ENCODE results near the gene E2F2. TPM values are rescaled to one million over a fixed set of nuclear protein-coding genes. Genes with fewer than 3 reads are reported as not detected.

E2F2 gene
- total and polyA plus RNA-seq, 2 experiments from 2014 or later, result 0.78 to 3.4 TPM

DNA sequence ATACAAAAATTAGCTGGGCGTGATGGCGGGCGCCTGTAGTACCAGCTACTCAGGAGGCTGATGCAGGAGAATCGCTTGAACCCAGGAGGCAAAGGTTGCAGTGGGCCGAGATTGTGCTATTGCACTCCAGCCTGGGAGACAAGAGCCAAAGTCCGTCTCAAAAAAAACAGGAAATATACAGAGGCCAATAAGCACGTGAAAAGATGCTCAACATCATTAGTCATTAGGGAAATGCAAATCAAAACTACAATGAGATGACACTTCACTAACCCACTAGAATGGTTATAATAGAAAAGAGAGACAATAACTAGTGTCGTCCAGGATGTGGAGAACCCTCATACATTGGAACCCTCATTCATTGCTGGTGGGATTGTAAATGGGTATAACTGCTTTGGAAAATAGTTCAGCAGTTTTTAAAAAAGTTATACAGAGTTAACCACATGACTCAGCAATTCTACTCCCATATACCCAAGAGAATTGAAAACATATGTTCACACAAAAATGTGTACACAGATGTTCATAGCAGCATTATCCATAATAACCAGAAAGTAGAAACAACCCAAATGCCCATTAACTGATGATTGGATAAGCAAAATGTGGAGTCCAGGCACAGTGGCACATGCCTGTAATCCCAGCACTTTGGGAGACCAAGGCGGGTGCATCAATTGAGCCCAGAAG, 6.4 kb upstream of the E2F2 start:
- no peaks in the 10 kb centered on the region for H3K9me2 ChIP-seq (ENCODE audit: insufficient read depth)
- Mint-ChIP-seq H3K27ac (no peak overlapping the region), H3K4me1 (peaks cover 9% of the 10 kb centered on the region), H3K4me3 (no peak overlapping the region), H3K27me3 (ENCODE audit: insufficient read depth, low read depth, poor library complexity) (peaks cover 15% of the 10 kb centered on the region), H3K36me3 (ENCODE audit: low read depth) (no peaks in the 10 kb centered on the region), H3K9me3 (no peaks in the 10 kb centered on the region)
- no peak for DNase-seq (ENCODE audit: low spot score)
- H4K20me1 ChIP-seq (replicated peaks; ENCODE audit: insufficient read depth), result no peaks in the 10 kb centered on the region
- H3K79me2 ChIP-seq (replicated peaks; ENCODE audit: insufficient read depth), result no peaks in the 10 kb centered on the region
- H3K27ac ChIP-seq (ENCODE audit: low read depth), result no peak overlapping the region
- no peak overlapping the region for H3K4me3 ChIP-seq
- peaks cover 6% of the 10 kb centered on the region; the same call in 1 of the 2 replicates for H3K4me1 ChIP-seq (ENCODE audit: insufficient read depth)
- no peaks in the 10 kb centered on the region for H3K36me3 ChIP-seq (ENCODE audit: insufficient read depth)
- no peak for ATAC-seq
- H3K27me3 ChIP-seq (ENCODE audit: insufficient read depth), result peaks cover 11% of the 10 kb centered on the region
- TF ChIP-seq JUNB (IDR thresholded peaks at IDR 0.05; ENCODE audit: unreplicated experiment) (no peak), ZNF462 (CRISPR knock-in tag; IDR thresholded peaks at IDR 0.05) (no peak), NANOG (IDR thresholded peaks at IDR 0.05; ENCODE audit: borderline replicate concordance) (no peak), REST (IDR thresholded peaks at IDR 0.05; ENCODE audit: unreplicated experiment) (no peak), ZNF114 (CRISPR knock-in tag; IDR thresholded peaks at IDR 0.05) (no peak), ZNF331 (CRISPR knock-in tag; IDR thresholded peaks at IDR 0.05; ENCODE audit: low read depth) (no peak), STAT1 (IDR thresholded peaks at IDR 0.05; ENCODE audit: unreplicated experiment) (no peak), CREB1 (CRISPR knock-in tag; IDR thresholded peaks at IDR 0.05; ENCODE audit: low read depth) (no peak), POLR2AphosphoS5 (IDR thresholded peaks at IDR 0.05; ENCODE audit: low read depth) (no peak), EZH2 (IDR thresholded peaks at IDR 0.05; ENCODE audit: low read depth, unreplicated experiment) (no peak)
- TF ChIP-seq, protein P1, sequence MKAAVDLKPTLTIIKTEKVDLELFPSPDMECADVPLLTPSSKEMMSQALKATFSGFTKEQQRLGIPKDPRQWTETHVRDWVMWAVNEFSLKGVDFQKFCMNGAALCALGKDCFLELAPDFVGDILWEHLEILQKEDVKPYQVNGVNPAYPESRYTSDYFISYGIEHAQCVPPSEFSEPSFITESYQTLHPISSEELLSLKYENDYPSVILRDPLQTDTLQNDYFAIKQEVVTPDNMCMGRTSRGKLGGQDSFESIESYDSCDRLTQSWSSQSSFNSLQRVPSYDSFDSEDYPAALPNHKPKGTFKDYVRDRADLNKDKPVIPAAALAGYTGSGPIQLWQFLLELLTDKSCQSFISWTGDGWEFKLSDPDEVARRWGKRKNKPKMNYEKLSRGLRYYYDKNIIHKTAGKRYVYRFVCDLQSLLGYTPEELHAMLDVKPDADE (IDR thresholded peaks at IDR 0.05), result no peak
- TF ChIP-seq, protein P2, sequence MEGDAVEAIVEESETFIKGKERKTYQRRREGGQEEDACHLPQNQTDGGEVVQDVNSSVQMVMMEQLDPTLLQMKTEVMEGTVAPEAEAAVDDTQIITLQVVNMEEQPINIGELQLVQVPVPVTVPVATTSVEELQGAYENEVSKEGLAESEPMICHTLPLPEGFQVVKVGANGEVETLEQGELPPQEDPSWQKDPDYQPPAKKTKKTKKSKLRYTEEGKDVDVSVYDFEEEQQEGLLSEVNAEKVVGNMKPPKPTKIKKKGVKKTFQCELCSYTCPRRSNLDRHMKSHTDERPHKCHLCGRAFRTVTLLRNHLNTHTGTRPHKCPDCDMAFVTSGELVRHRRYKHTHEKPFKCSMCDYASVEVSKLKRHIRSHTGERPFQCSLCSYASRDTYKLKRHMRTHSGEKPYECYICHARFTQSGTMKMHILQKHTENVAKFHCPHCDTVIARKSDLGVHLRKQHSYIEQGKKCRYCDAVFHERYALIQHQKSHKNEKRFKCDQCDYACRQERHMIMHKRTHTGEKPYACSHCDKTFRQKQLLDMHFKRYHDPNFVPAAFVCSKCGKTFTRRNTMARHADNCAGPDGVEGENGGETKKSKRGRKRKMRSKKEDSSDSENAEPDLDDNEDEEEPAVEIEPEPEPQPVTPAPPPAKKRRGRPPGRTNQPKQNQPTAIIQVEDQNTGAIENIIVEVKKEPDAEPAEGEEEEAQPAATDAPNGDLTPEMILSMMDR (conservative IDR thresholded peaks at IDR 0.05; ENCODE audit: low read depth in 2 of 2), result no peak
- no peak overlapping the region for H3K4me2 ChIP-seq
- H2AFZ ChIP-seq, result no peak overlapping the region
- H3F3A ChIP-seq (replicated peaks; ENCODE audit: low read depth), result peaks cover 3% of the 10 kb centered on the region; the same call in 1 of the 2 replicates

Measured in GM23338 (cell line).